GM23338 (cell line): Measurements from ENCODE around the gene ANXA6. TPM values are rescaled to one million over a fixed set of nuclear protein-coding genes. Genes with fewer than 3 reads are reported as not detected.
A peak's percentile ranks its signal among the peaks of the same experiment; 100 is the strongest.

Experiments
- ATAC-seq: fragments of 200-7000 bp; cut with Tn5 transposase; 3 replicates; pipeline ENCODE4 v1.9.1; 2020
- DNase-seq: peaks from one replicate; pipeline ENCODE4 v3.0.0-alpha.2; 2015; ENCODE audit warnings: low spot score
- H2AFZ ChIP-seq: fragments of 200-600 bp; sonication (generic); 2 replicates; pipeline ENCODE4 v1.8.0; 2016; ENCODE audit warnings: antibody characterized with exemption, mild to moderate bottlenecking, moderate library complexity
- H3F3A ChIP-seq: fragments of 200-600 bp; sonication (generic); replicated peaks from 2 replicates; pipeline ENCODE4 v1.8.0; 2017; ENCODE audit warnings: antibody characterized with exemption, mixed run types, low read depth
- H3K27ac ChIP-seq: fragments of 200-600 bp; sonication (generic); 2 replicates; pipeline ENCODE4 v1.6.1; 2016; ENCODE audit warnings: low read depth
- H3K27me3 ChIP-seq: fragments of 200-600 bp; sonication (generic); 2 replicates; pipeline ENCODE4 v1.8.0; 2016; ENCODE audit warnings: mild to moderate bottlenecking, mixed run types, moderate library complexity; ENCODE audit not compliant: insufficient read depth
- H3K36me3 ChIP-seq: fragments of 200-600 bp; sonication (generic); 2 replicates; pipeline ENCODE4 v1.8.0; 2016; ENCODE audit warnings: mild to moderate bottlenecking; ENCODE audit not compliant: insufficient read depth
- H3K4me1 ChIP-seq: fragments of 200-600 bp; sonication (generic); 2 replicates; pipeline ENCODE4 v1.8.0; 2016; ENCODE audit warnings: mild to moderate bottlenecking, moderate library complexity; ENCODE audit not compliant: insufficient read depth
- H3K4me2 ChIP-seq: fragments of 200-600 bp; sonication (generic); 2 replicates; pipeline ENCODE4 v1.7.1; 2017; ENCODE audit warnings: mixed run types
- H3K4me3 ChIP-seq: fragments of 200-600 bp; sonication (generic); 2 replicates; pipeline ENCODE4 v1.6.1; 2016; ENCODE audit warnings: mixed run types
- H3K79me2 ChIP-seq: fragments of 200-600 bp; sonication (generic); replicated peaks from 2 replicates; pipeline ENCODE4 v1.8.0; 2017; ENCODE audit warnings: mild to moderate bottlenecking; ENCODE audit not compliant: insufficient read depth
- H3K9me2 ChIP-seq: fragments of 200-600 bp; sonication (generic); 2 replicates; pipeline ENCODE4 v1.8.0; 2017; ENCODE audit not compliant: insufficient read depth
- H4K20me1 ChIP-seq: fragments of 200-600 bp; sonication (generic); replicated peaks from 2 replicates; pipeline ENCODE4 v1.8.0; 2017; ENCODE audit warnings: mild to moderate bottlenecking; ENCODE audit not compliant: insufficient read depth
- H3K27ac Mint-ChIP-seq: 2 replicates; pipeline ENCODE4 v1.8.0; 2020; ENCODE audit warnings: inconsistent platforms, mild to moderate bottlenecking, moderate library complexity, mixed read lengths
- H3K27me3 Mint-ChIP-seq: 3 replicates; pipeline ENCODE4 v1.8.0; 2022; ENCODE audit warnings: low read depth, mild to moderate bottlenecking, moderate library complexity, mixed read lengths, inconsistent platforms; ENCODE audit not compliant: insufficient read depth, poor library complexity
- H3K36me3 Mint-ChIP-seq: 3 replicates; pipeline ENCODE4 v1.8.0; 2021; ENCODE audit warnings: low read depth, mild to moderate bottlenecking, inconsistent platforms, moderate library complexity, mixed read lengths
- H3K4me1 Mint-ChIP-seq: 3 replicates; pipeline ENCODE4 v1.8.0; 2020; ENCODE audit warnings: mild to moderate bottlenecking, inconsistent platforms, mixed read lengths
- H3K4me3 Mint-ChIP-seq: 3 replicates; pipeline ENCODE4 v1.8.0; 2021; ENCODE audit warnings: moderate library complexity, mild to moderate bottlenecking, inconsistent platforms, mixed read lengths
- H3K9me3 Mint-ChIP-seq: 3 replicates; pipeline ENCODE4 v1.8.0; 2020; ENCODE audit warnings: moderate library complexity, mild to moderate bottlenecking, inconsistent platforms, mixed read lengths
- ETS1 ChIP-seq: IDR thresholded peaks from 2 replicates; pipeline ENCODE4 v1.6.1; 2016; ENCODE audit warnings: antibody characterized with exemption
- EZH2phosphoT487 ChIP-seq: fragments of 200-600 bp; sonication (generic); IDR thresholded peaks from one replicate; pipeline ENCODE4 v1.8.1; 2018; ENCODE audit warnings: antibody characterized with exemption; ENCODE audit not compliant: unreplicated experiment
- ZNF462 ChIP-seq: fragments of 250-450 bp; sonication (Bioruptor Pico); IDR thresholded peaks from 2 replicates; pipeline ENCODE4 v1.5.0; 2020; ENCODE audit warnings: mild to moderate bottlenecking, moderate library complexity
- polyA plus RNA-seq: library from polyadenylated mRNA; unstranded; fragments of >200 nt; fragmentation: Nextera tagmentation; extraction: Ambion mirVana; gene quantifications from 2 replicates; pipeline ENCODE4 v1.2.1, GENCODE V29; 2016
- total RNA-seq: library from RNA; depleted of rRNA; stranded (reverse); fragments of >200 nt; shearing (Covaris generic); gene quantifications from 2 replicates; pipeline ENCODE4 v1.2.3, GENCODE V29; 2014

Gene ANXA6
- total and polyA plus RNA-seq, 2 experiments from 2014 or later: 26.5 to 110 TPM

- no peak for TF ChIP-seq ZNF462 (CRISPR knock-in tag)
- TF ChIP-seq EZH2phosphoT487: no peak
These were observed 104.7 kb downstream of the ANXA6 start (continued) for GRCh38 chr5:151052836-151053235.

- Mint-ChIP-seq H3K27me3 (peaks cover 2% of the 10 kb centered on the region), H3K27ac (no peak overlapping the region), H3K4me3 (no peak overlapping the region), H3K4me1 (peaks cover 3% of the 10 kb centered on the region; the same call in 1 of the 3 replicates), H3K9me3 (no peaks in the 10 kb centered on the region), H3K36me3 (no peaks in the 10 kb centered on the region)
- Histone ChIP-seq H4K20me1 (no peaks in the 10 kb centered on the region; the same call in none of the 2 replicates), H3K4me1 (no peaks in the 10 kb centered on the region), H3K4me2 (no peak overlapping the region), H3K79me2 (no peaks in the 10 kb centered on the region), H3K4me3 (no peak overlapping the region), H3F3A (no peaks in the 10 kb centered on the region), H3K27ac (no peak overlapping the region), H3K27me3 (no peaks in the 10 kb centered on the region), H3K9me2 (no peaks in the 10 kb centered on the region), H2AFZ (no peak overlapping the region), H3K36me3 (no peaks in the 10 kb centered on the region)
- DNase-seq (no peak), ATAC-seq (peak; percentile 12)
- no peak for TF ChIP-seq ETS1
These were observed 105.5 kb downstream of the ANXA6 start for GRCh38 chr5:151051931-151052608.
